ENCODE data around the gene COPZ2. TPM values are rescaled to one million over a fixed set of nuclear protein-coding genes. Genes with fewer than 3 reads are reported as not detected.

Gene COPZ2
- total and polyA plus RNA-seq, 2 donors (not counting 1 experiment from before 2014, with no cell fraction given), result 1.0 to 2.3 TPM

DNA sequence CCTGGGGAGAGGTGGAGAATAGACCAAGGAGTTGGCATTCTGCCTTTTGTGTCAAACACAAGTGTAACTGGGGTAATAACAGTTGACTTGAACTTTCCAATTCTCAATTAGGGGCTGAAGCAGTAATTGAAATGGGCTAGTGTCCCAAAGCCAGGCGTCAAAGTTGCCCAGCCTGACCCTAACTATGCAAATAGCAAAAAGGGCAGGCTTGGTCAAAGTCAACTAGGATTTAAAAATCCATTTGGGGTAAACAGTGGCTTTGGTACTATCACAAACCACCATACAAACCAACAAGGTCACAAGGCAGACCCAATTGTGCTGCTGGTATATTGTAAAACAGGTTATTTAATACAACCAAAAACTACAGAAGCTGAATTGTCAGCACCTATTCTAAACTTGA lies 28.6 kb upstream of the COPZ2 start:
- no peak overlapping the region for H3K4me3 Mint-ChIP-seq
- H3K27me3 ChIP-seq (replicated peaks in 1 of 4; ENCODE audit: control extremely low read depth in 1 of 4, control insufficient read depth in 3 of 4, insufficient read depth in 4 of 4, low read length in 3 of 4), result no peaks in the 10 kb centered on the region
- H4K20me1 ChIP-seq (ENCODE audit: control insufficient read depth, insufficient read depth, low read length, poor library complexity, severe bottlenecking), result no peaks in the 10 kb centered on the region
- H3K4me2 ChIP-seq (replicated peaks; ENCODE audit: low read depth, low read length, poor library complexity, severe bottlenecking), result no peak overlapping the region
- ATAC-seq (ENCODE audit: low read depth) (no peak), DNase-seq (no peak)
- ChIA-PET POLR2A (no interaction called here), CTCF (interaction anchor here (1.0 to 3.3 kb wide), 5 partner anchors 9 to 41 kb away, joined by 3 to 24 read pairs (median 3); no protein-coding TSS in a partner anchor)
- no peaks in the 10 kb centered on the region for H3K79me2 ChIP-seq (ENCODE audit: control insufficient read depth, insufficient read depth, low read length)
- no peaks in the 10 kb centered on the region for H3K9me3 Mint-ChIP-seq (ENCODE audit: insufficient read depth)
- no peak overlapping the region for H3K27ac ChIP-seq (ENCODE audit: low read length in 2 of 2)
- no peaks in the 10 kb centered on the region for H3K4me1 ChIP-seq (ENCODE audit: control insufficient read depth in 2 of 2, insufficient read depth in 2 of 2, low read length in 2 of 2)
- H3K4me1 Mint-ChIP-seq, result no peaks in the 10 kb centered on the region
- no peak for TF ChIP-seq EZH2 (IDR thresholded peaks at IDR 0.05; ENCODE audit: borderline replicate concordance, insufficient read depth, low read depth, low read length, poor library complexity, severe bottlenecking)
- no peak for TF ChIP-seq CTCF (IDR thresholded peaks at IDR 0.05)
- H3K36me3 ChIP-seq (replicated peaks in 1 of 2; ENCODE audit: control extremely low read depth in 1 of 2, control insufficient read depth in 1 of 2, extremely low read depth in 1 of 2, insufficient read depth in 2 of 2, low read length in 1 of 2), result peaks cover 9 to 36% of the 10 kb centered on the region in 2 experiments
- no peak overlapping the region for H2AFZ ChIP-seq (ENCODE audit: insufficient read depth, low read depth, low read length, poor library complexity, severe bottlenecking)
- H3K9ac ChIP-seq (ENCODE audit: low read length), result no peak overlapping the region
- no peaks in the 10 kb centered on the region for H3K27me3 Mint-ChIP-seq
- WGBS (ENCODE audit: insufficient coverage), result no CpG with 5 or more reads among the region's 1 CpG
- intact Hi-C loops (cut with micrococcal nuclease), result no loop called here
- no peak overlapping the region for H3K4me3 ChIP-seq (ENCODE audit: control extremely low read depth in 1 of 5, extremely low read depth in 1 of 5, insufficient read depth in 1 of 5, low read depth in 2 of 5, low read length in 4 of 5)
- H3K27ac Mint-ChIP-seq, result no peak overlapping the region
- no peaks in the 10 kb centered on the region for H3K9me3 ChIP-seq (ENCODE audit: control extremely low read depth in 1 of 3, control insufficient read depth in 2 of 3, insufficient read depth in 1 of 3, low read length in 2 of 3)

DNA sequence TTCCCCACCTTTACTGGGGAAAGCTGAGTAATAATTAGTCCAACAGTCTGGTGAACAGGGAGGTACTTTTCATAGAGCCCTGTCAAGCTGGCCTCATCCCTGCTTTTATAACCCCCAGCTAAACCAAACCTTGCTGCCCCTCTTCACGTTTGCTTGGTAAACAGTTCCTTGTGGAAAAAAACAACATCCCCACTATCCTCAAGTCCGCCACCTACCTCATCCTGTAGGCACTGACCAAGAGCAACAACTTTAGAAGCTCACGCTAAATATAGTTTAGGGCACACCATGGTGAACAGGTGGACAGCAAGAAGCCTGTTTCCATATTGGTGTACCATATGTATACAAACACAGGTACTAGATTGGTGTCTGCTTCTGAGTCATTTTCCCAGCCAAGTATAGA lies 27.0 kb upstream of the COPZ2 start:
- no peak overlapping the region for H3K9ac ChIP-seq (ENCODE audit: low read length)
- H3K27ac Mint-ChIP-seq, result no peak overlapping the region
- H2AFZ ChIP-seq (ENCODE audit: insufficient read depth, low read depth, low read length, poor library complexity, severe bottlenecking), result no peak overlapping the region
- H4K20me1 ChIP-seq (ENCODE audit: control insufficient read depth, insufficient read depth, low read length, poor library complexity, severe bottlenecking), result peaks cover 3% of the 10 kb centered on the region
- 90% methylated on average over 3 of the region's 3 CpGs for WGBS (ENCODE audit: insufficient coverage)
- H3K4me1 Mint-ChIP-seq, result no peaks in the 10 kb centered on the region
- H3K4me3 Mint-ChIP-seq, result no peak overlapping the region
- no peaks in the 10 kb centered on the region for H3K27me3 ChIP-seq (replicated peaks in 1 of 4; ENCODE audit: control extremely low read depth in 1 of 4, control insufficient read depth in 3 of 4, insufficient read depth in 4 of 4, low read length in 3 of 4)
- no peak overlapping the region for H3K4me3 ChIP-seq (ENCODE audit: control extremely low read depth in 1 of 5, extremely low read depth in 1 of 5, insufficient read depth in 1 of 5, low read depth in 2 of 5, low read length in 4 of 5)
- no peaks in the 10 kb centered on the region for H3K9me3 ChIP-seq (ENCODE audit: control extremely low read depth in 1 of 3, control insufficient read depth in 2 of 3, insufficient read depth in 1 of 3, low read length in 2 of 3)
- intact Hi-C loops (cut with micrococcal nuclease), result no loop called here
- no peak overlapping the region for H3K27ac ChIP-seq (ENCODE audit: low read length in 2 of 2)
- no peak for TF ChIP-seq EZH2 (IDR thresholded peaks at IDR 0.05; ENCODE audit: borderline replicate concordance, insufficient read depth, low read depth, low read length, poor library complexity, severe bottlenecking)
- TF ChIP-seq CTCF (IDR thresholded peaks at IDR 0.05), result no peak
- POLR2A ChIA-PET, result interaction anchor here (0.9 kb wide), 1 partner anchor 16 kb away, joined by 3 read pairs; the partner anchor contains the start of gene NFE2L1
- no peak for ATAC-seq (ENCODE audit: low read depth)
- no peak overlapping the region for H3K4me2 ChIP-seq (replicated peaks; ENCODE audit: low read depth, low read length, poor library complexity, severe bottlenecking)
- no peaks in the 10 kb centered on the region for H3K79me2 ChIP-seq (ENCODE audit: control insufficient read depth, insufficient read depth, low read length)
- no peaks in the 10 kb centered on the region for H3K9me3 Mint-ChIP-seq (ENCODE audit: insufficient read depth)
- H3K27me3 Mint-ChIP-seq, result no peaks in the 10 kb centered on the region
- peaks cover 8 to 46% of the 10 kb centered on the region in 2 experiments for H3K36me3 ChIP-seq (replicated peaks in 1 of 2; ENCODE audit: control extremely low read depth in 1 of 2, control insufficient read depth in 1 of 2, extremely low read depth in 1 of 2, insufficient read depth in 2 of 2, low read length in 1 of 2)
- DNase-seq, result no peak
- CTCF ChIA-PET, result interaction anchor here (0.8 to 1.5 kb wide), 5 partner anchors 9 to 39 kb away, joined by 3 to 8 read pairs (median 6); no protein-coding TSS in a partner anchor
- H3K4me1 ChIP-seq (ENCODE audit: control insufficient read depth in 2 of 2, insufficient read depth in 2 of 2, low read length in 2 of 2), result no peaks in the 10 kb centered on the region
